BJ (cell line): ENCODE results near the gene RASGEF1C. TPM values are rescaled to one million over a fixed set of nuclear protein-coding genes. Genes with fewer than 3 reads are reported as not detected.

Source experiments
- CTCF ChIA-PET: fragments of 350-600 bp; formaldehyde crosslinking; extraction: SDS; loops from one replicate; lab custom pipeline; 2021; ENCODE audit warnings: antibody characterized with exemption, inconsistent platforms; lab: Yijun Ruan, JAX
- POLR2A ChIA-PET: fragments of 300-600 bp; sonication (Branson Sonifier 250); formaldehyde crosslinking; extraction: SDS; loops from one replicate; lab custom pipeline; 2021; ENCODE audit warnings: antibody characterized with exemption; lab: Charles Lee
- DNase-seq: peaks from one replicate; pipeline ENCODE4 v3.0.0-alpha.2; 2011; ENCODE audit warnings: low read depth
- H3K27me3 ChIP-seq: 2 replicates; pipeline ENCODE4 v1.6.0; 2011; ENCODE audit warnings: low read length; ENCODE audit not compliant: control insufficient read depth, insufficient read depth
- H3K36me3 ChIP-seq: 2 replicates; pipeline ENCODE4 v1.5.1; 2011; ENCODE audit warnings: low read length; ENCODE audit not compliant: control insufficient read depth, insufficient read depth
- H3K4me3 ChIP-seq: 2 replicates; pipeline ENCODE4 v1.5.1; 2011; ENCODE audit warnings: low read depth, mild to moderate bottlenecking, control low read depth, low read length
- polyA plus RNA-seq: library from polyadenylated mRNA; depleted of rRNA; stranded (reverse); fragments of >200 nt; gene quantifications from 2 replicates; pipeline ENCODE4 v1.2.3, GENCODE V29; 2011
- TF ChIP-seq, protein P1 (sequence below): IDR thresholded peaks from 2 replicates; pipeline ENCODE4 v1.5.1; 2011; ENCODE audit warnings: low read depth, mild to moderate bottlenecking, control low read depth, inconsistent platforms, low read length, moderate library complexity; ENCODE audit not compliant: insufficient read depth

Gene RASGEF1C
- polyA plus RNA-seq, 1 experiment = not detected

DNA sequence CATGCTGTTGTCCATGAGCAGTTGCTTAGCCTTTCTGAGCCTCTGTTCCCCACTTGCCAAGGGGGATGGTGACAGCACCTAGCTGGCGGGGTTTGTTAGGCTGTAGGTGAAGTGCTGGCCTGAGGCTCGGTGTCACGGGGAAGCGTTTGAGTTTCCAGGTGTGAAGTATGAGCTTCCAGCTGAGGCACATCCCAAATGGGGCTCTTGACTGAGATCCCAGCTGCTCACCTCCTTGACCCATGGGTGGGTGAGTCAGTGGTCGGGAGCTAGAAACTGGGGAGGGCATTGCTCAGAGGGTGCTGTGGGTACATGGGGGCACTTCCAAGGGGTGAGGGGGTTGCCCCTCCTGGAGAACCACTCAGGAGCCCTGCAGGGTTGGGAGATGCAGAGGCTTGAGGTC, 111.1 kb downstream of the RASGEF1C start:
- CTCF ChIA-PET = no interaction called here

GRCh38 chr5:180097163-180097894, 111.7 kb downstream of the RASGEF1C start:
- no peaks in the 10 kb centered on the region for H3K36me3 ChIP-seq
- TF ChIP-seq, protein P1, sequence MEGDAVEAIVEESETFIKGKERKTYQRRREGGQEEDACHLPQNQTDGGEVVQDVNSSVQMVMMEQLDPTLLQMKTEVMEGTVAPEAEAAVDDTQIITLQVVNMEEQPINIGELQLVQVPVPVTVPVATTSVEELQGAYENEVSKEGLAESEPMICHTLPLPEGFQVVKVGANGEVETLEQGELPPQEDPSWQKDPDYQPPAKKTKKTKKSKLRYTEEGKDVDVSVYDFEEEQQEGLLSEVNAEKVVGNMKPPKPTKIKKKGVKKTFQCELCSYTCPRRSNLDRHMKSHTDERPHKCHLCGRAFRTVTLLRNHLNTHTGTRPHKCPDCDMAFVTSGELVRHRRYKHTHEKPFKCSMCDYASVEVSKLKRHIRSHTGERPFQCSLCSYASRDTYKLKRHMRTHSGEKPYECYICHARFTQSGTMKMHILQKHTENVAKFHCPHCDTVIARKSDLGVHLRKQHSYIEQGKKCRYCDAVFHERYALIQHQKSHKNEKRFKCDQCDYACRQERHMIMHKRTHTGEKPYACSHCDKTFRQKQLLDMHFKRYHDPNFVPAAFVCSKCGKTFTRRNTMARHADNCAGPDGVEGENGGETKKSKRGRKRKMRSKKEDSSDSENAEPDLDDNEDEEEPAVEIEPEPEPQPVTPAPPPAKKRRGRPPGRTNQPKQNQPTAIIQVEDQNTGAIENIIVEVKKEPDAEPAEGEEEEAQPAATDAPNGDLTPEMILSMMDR = no peak
- ChIA-PET POLR2A (no interaction called here), CTCF (no interaction called here)
- no peak overlapping the region for H3K4me3 ChIP-seq
- no peaks in the 10 kb centered on the region for H3K27me3 ChIP-seq
- no peak for DNase-seq

More for the DNA sequence above, 111.1 kb downstream of the RASGEF1C start:
- Histone ChIP-seq H3K27me3 (no peaks in the 10 kb centered on the region), H3K36me3 (no peaks in the 10 kb centered on the region), H3K4me3 (no peak overlapping the region)
- TF ChIP-seq, protein P1 = no peak
- POLR2A ChIA-PET = no interaction called here
- DNase-seq = no peak

DNA sequence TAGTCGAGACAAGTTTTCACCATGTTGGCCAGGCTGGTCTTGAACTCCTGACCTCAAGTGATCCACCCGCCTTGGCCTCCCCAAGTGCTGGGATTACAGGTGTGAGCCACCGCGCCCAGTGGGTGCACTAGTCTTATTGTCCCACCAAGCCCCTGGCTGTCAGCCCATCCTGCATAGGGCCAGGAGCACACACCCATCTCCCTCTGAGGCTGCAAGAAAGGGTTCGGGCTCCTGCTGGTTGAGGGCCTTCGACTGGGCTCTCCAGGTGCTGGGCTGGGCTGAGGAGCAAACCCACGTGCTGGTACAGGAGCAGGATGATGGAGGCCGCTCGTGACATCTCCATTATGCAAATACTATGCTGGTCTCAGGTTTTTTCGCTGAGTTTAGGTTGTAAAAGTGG, 112.4 kb downstream of the RASGEF1C start:
- Histone ChIP-seq H3K27me3 (no peaks in the 10 kb centered on the region), H3K36me3 (no peaks in the 10 kb centered on the region), H3K4me3 (no peak overlapping the region)
- ChIA-PET CTCF (no interaction called here), POLR2A (no interaction called here)
- no peak for DNase-seq
- TF ChIP-seq, protein P1 = no peak

- DNase-seq = no peak
- POLR2A ChIA-PET = no interaction called here
- Histone ChIP-seq H3K36me3 (no peaks in the 10 kb centered on the region), H3K4me3 (no peak overlapping the region), H3K27me3 (no peaks in the 10 kb centered on the region)
- CTCF ChIA-PET = no interaction called here
- TF ChIP-seq, protein P1 = no peak
These were observed 113.5 kb downstream of the RASGEF1C start for GRCh38 chr5:180095545-180095944.

DNA sequence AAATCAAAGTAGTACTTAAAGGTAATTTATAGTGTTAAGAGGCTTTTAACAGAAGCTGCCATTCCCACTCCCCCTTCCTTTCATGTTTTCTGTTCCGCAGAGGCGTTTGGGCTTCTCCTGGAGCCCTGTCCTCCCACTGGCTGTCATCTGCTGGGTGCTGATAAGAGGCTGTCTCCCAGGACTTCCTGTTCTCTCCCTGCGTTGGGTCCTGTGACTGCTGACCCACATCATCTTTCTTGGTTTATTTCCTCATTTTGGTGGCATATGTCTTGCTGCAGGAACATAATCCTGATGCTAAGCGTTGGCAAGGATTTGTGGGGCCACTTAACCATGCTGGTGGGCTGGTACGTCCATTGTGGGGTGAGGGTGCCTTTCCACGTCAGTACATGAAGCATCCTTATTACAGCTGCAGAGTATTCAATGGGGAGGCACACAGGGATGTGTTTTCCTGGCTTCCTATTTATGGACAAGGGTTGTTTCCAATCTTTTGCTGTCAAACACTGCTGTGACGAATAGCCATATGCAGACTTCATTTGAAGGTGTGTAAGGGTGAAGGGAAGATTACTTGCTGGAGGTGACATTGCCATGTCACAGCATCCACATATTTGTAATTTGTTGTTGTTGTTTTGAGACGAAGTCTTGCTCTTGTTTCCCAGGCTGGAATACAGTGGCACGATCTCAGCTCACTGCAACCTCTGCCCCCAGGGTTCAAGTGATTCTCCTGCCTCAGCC, 115.2 kb downstream of the RASGEF1C start:
- Histone ChIP-seq H3K36me3 (no peaks in the 10 kb centered on the region), H3K4me3 (no peak overlapping the region), H3K27me3 (no peaks in the 10 kb centered on the region)
- TF ChIP-seq, protein P1 = no peak
- POLR2A ChIA-PET = no interaction called here
- CTCF ChIA-PET = no interaction called here
- no peak for DNase-seq
